ENCODE results near the gene NRDE2.

DNA sequence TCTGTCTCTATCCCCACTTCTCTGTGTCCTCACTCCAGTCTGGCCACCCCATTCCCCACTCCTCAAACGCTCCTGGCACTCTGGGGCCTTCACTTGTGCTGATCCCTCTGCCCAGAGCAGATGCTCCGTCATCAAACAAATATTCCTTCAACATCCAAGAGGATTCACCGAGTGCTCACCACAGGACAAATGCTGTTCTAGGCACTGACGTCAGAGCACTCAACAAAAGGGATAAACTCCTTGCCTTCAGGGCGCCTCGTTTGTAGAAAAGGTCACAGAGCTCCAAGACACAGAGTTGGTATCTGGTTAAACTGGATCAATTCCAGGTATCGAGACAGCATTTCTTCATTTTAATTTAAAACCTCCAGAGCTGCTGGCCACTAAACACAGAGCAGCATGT, 40.0 kb downstream of the NRDE2 start:
- no peak for TF ChIP-seq CTCF (IDR thresholded peaks at IDR 0.05; ENCODE audit: low read length)
- TF ChIP-seq EZH2phosphoT487 (IDR thresholded peaks at IDR 0.05; ENCODE audit: low read length), result no peak
- TF ChIP-seq EZH2 (optimal IDR thresholded peaks at IDR 0.05; ENCODE audit: low read depth, low read length), result no peak

Measured in MM.1S (cell line).